HEK293 (cell line): Measurements from ENCODE around the gene PDE4A.

Experiments
- AEBP2 ChIP-seq: fragments of 450-650 bp; formaldehyde crosslinking; IDR thresholded peaks from 2 replicates; pipeline ENCODE4 v1.5.1; 2016; ENCODE audit warnings: missing biosample characterization, missing genetic modification characterization, borderline replicate concordance
- FEZF1 ChIP-seq: fragments of 450-650 bp; formaldehyde crosslinking; IDR thresholded peaks from 2 replicates; pipeline ENCODE4 v1.5.1; 2016; ENCODE audit warnings: missing biosample characterization, missing genetic modification characterization
- GFI1B ChIP-seq: fragments of 450-650 bp; formaldehyde crosslinking; IDR thresholded peaks from 2 replicates; pipeline ENCODE4 v1.5.1; 2016; ENCODE audit warnings: missing biosample characterization, missing genetic modification characterization
- GLIS1 ChIP-seq: fragments of 450-650 bp; formaldehyde crosslinking; IDR thresholded peaks from 2 replicates; pipeline ENCODE4 v1.5.1; 2016; ENCODE audit warnings: missing biosample characterization, missing genetic modification characterization
- KLF10 ChIP-seq: fragments of 450-650 bp; IDR thresholded peaks from 2 replicates; pipeline ENCODE4 v1.5.1; 2018; ENCODE audit warnings: missing biosample characterization, mild to moderate bottlenecking, missing genetic modification characterization
- KLF16 ChIP-seq: fragments of 450-650 bp; formaldehyde crosslinking; IDR thresholded peaks from 2 replicates; pipeline ENCODE4 v1.5.1; 2017; ENCODE audit warnings: missing biosample characterization, missing genetic modification characterization
- KLF9 ChIP-seq: fragments of 450-650 bp; formaldehyde crosslinking; IDR thresholded peaks from 2 replicates; pipeline ENCODE4 v1.5.1; 2016; ENCODE audit warnings: missing biosample characterization, missing genetic modification characterization, low read depth
- PRDM6 ChIP-seq: fragments of 450-650 bp; formaldehyde crosslinking; IDR thresholded peaks from 2 replicates; pipeline ENCODE4 v1.5.1; 2017; ENCODE audit warnings: missing biosample characterization, missing genetic modification characterization
- SP3 ChIP-seq: fragments of 450-650 bp; formaldehyde crosslinking; IDR thresholded peaks from 2 replicates; pipeline ENCODE4 v1.5.1; 2016; ENCODE audit warnings: missing biosample characterization, missing genetic modification characterization
- ZBTB1 ChIP-seq: fragments of 450-650 bp; formaldehyde crosslinking; IDR thresholded peaks from 2 replicates; pipeline ENCODE4 v1.5.1; 2016; ENCODE audit warnings: missing biosample characterization, missing genetic modification characterization
- ZBTB17 ChIP-seq: fragments of 450-650 bp; formaldehyde crosslinking; IDR thresholded peaks from 2 replicates; pipeline ENCODE4 v1.5.1; 2016; ENCODE audit warnings: missing biosample characterization, missing genetic modification characterization
- ZBTB26 ChIP-seq: fragments of 450-650 bp; formaldehyde crosslinking; optimal IDR thresholded peaks from 2 replicates; pipeline ENCODE3; 2016; ENCODE audit warnings: missing biosample characterization, mild to moderate bottlenecking, missing genetic modification characterization
- ZFHX2 ChIP-seq: fragments of 450-650 bp; formaldehyde crosslinking; conservative IDR thresholded peaks from 2 replicates; pipeline ENCODE4 v1.5.1; 2016; ENCODE audit warnings: missing biosample characterization, missing genetic modification characterization
- ZIC2 ChIP-seq: fragments of 450-650 bp; formaldehyde crosslinking; IDR thresholded peaks from 2 replicates; pipeline ENCODE4 v1.5.1; 2016; ENCODE audit warnings: missing biosample characterization, missing genetic modification characterization
- ZNF10 ChIP-seq: fragments of 450-650 bp; formaldehyde crosslinking; IDR thresholded peaks from 2 replicates; pipeline ENCODE4 v1.5.1; 2017; ENCODE audit warnings: missing biosample characterization, missing genetic modification characterization
- ZNF175 ChIP-seq: fragments of 450-650 bp; formaldehyde crosslinking; IDR thresholded peaks from 2 replicates; pipeline ENCODE4 v1.5.1; 2016; ENCODE audit warnings: missing biosample characterization, missing genetic modification characterization
- ZNF19 ChIP-seq: fragments of 450-650 bp; formaldehyde crosslinking; IDR thresholded peaks from 2 replicates; pipeline ENCODE4; 2016; ENCODE audit warnings: missing biosample characterization, missing genetic modification characterization, low read depth
- ZNF302 ChIP-seq: fragments of 450-650 bp; formaldehyde crosslinking; IDR thresholded peaks from 2 replicates; pipeline ENCODE4 v1.5.1; 2016; ENCODE audit warnings: missing biosample characterization, missing genetic modification characterization, low read depth
- ZNF335 ChIP-seq: fragments of 450-650 bp; formaldehyde crosslinking; conservative IDR thresholded peaks from 2 replicates; pipeline ENCODE4 v1.5.1; 2016; ENCODE audit warnings: missing biosample characterization, missing genetic modification characterization
- ZNF341 ChIP-seq: fragments of 450-650 bp; formaldehyde crosslinking; IDR thresholded peaks from 2 replicates; pipeline ENCODE4; 2016; ENCODE audit warnings: low read depth, missing biosample characterization, missing genetic modification characterization
- ZNF404 ChIP-seq: fragments of 450-650 bp; formaldehyde crosslinking; IDR thresholded peaks from 2 replicates; pipeline ENCODE4 v1.5.1; 2017; ENCODE audit warnings: missing biosample characterization, missing genetic modification characterization
- ZNF48 ChIP-seq: fragments of 450-650 bp; formaldehyde crosslinking; IDR thresholded peaks from 2 replicates; pipeline ENCODE4 v1.5.1; 2016; ENCODE audit warnings: missing biosample characterization, missing genetic modification characterization
- ZNF544 ChIP-seq: fragments of 450-650 bp; formaldehyde crosslinking; IDR thresholded peaks from 2 replicates; pipeline ENCODE4 v1.5.0; 2017; ENCODE audit warnings: missing biosample characterization, missing genetic modification characterization
- ZNF555 ChIP-seq: fragments of 450-650 bp; formaldehyde crosslinking; conservative IDR thresholded peaks from 2 replicates; pipeline ENCODE4 v1.5.1; 2017; ENCODE audit warnings: missing biosample characterization, mild to moderate bottlenecking, missing genetic modification characterization, inconsistent platforms
- ZNF558 ChIP-seq: fragments of 450-650 bp; formaldehyde crosslinking; IDR thresholded peaks from 2 replicates; pipeline ENCODE4 v1.5.1; 2016; ENCODE audit warnings: missing biosample characterization, missing genetic modification characterization
- ZNF600 ChIP-seq: fragments of 450-650 bp; formaldehyde crosslinking; IDR thresholded peaks from 2 replicates; pipeline ENCODE4 v1.5.1; 2016; ENCODE audit warnings: missing biosample characterization, missing genetic modification characterization
- ZNF639 ChIP-seq: fragments of 450-650 bp; formaldehyde crosslinking; IDR thresholded peaks from 2 replicates; pipeline ENCODE4 v1.5.1; 2016; ENCODE audit warnings: missing biosample characterization, missing genetic modification characterization
- ZNF837 ChIP-seq: fragments of 450-650 bp; formaldehyde crosslinking; IDR thresholded peaks from 2 replicates; pipeline ENCODE4 v1.5.1; 2016; ENCODE audit warnings: missing biosample characterization, missing genetic modification characterization
- ZXDB ChIP-seq: fragments of 450-650 bp; formaldehyde crosslinking; IDR thresholded peaks from 2 replicates; pipeline ENCODE4 v1.5.1; 2016; ENCODE audit warnings: missing biosample characterization, missing genetic modification characterization
- TF ChIP-seq, protein P1 (sequence below): fragments of 450-650 bp; formaldehyde crosslinking; IDR thresholded peaks from 2 replicates; pipeline ENCODE4 v1.5.1; 2016; ENCODE audit warnings: missing biosample characterization, missing genetic modification characterization
- TF ChIP-seq, protein P2 (sequence below): fragments of 450-650 bp; formaldehyde crosslinking; IDR thresholded peaks from 2 replicates; pipeline ENCODE4 v1.5.1; 2016; ENCODE audit warnings: missing biosample characterization, missing genetic modification characterization
- TF ChIP-seq, protein P3 (sequence below): fragments of 450-650 bp; formaldehyde crosslinking; IDR thresholded peaks from 2 replicates; pipeline ENCODE4 v1.5.1; 2017; ENCODE audit warnings: missing biosample characterization, missing genetic modification characterization

Gene PDE4A

GRCh38 chr19:10402441-10403038 lies 17.8 kb upstream of the PDE4A start (continued):
- no peak for TF ChIP-seq ZNF19 (tag by site-specific recombination)
- TF ChIP-seq, protein P1, sequence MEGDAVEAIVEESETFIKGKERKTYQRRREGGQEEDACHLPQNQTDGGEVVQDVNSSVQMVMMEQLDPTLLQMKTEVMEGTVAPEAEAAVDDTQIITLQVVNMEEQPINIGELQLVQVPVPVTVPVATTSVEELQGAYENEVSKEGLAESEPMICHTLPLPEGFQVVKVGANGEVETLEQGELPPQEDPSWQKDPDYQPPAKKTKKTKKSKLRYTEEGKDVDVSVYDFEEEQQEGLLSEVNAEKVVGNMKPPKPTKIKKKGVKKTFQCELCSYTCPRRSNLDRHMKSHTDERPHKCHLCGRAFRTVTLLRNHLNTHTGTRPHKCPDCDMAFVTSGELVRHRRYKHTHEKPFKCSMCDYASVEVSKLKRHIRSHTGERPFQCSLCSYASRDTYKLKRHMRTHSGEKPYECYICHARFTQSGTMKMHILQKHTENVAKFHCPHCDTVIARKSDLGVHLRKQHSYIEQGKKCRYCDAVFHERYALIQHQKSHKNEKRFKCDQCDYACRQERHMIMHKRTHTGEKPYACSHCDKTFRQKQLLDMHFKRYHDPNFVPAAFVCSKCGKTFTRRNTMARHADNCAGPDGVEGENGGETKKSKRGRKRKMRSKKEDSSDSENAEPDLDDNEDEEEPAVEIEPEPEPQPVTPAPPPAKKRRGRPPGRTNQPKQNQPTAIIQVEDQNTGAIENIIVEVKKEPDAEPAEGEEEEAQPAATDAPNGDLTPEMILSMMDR (tag by site-specific recombination): no peak
- no peak for TF ChIP-seq GLIS1 (tag by site-specific recombination)
- no peak for TF ChIP-seq ZNF302 (tag by site-specific recombination)
- no peak for TF ChIP-seq AEBP2 (tag by site-specific recombination)
- no peak for TF ChIP-seq ZNF341 (tag by site-specific recombination)
- no peak for TF ChIP-seq FEZF1 (tag by site-specific recombination)
- peak; percentile 39 for TF ChIP-seq ZFHX2
- TF ChIP-seq KLF9 (tag by site-specific recombination): peak; percentile 28; the same call in 1 of the 2 replicates
- no peak for TF ChIP-seq ZNF175 (tag by site-specific recombination)
- no peak for TF ChIP-seq ZIC2 (tag by site-specific recombination)
- TF ChIP-seq PRDM6 (tag by site-specific recombination): no peak
- TF ChIP-seq ZBTB17 (tag by site-specific recombination): peak; percentile 39; the same call in 1 of the 2 replicates
- no peak for TF ChIP-seq ZNF558
- no peak for TF ChIP-seq ZBTB1 (tag by site-specific recombination)
- peak; percentile 91 for TF ChIP-seq ZNF600 (tag by site-specific recombination)
- no peak for TF ChIP-seq ZBTB26
- no peak for TF ChIP-seq ZNF837 (tag by site-specific recombination)
- TF ChIP-seq ZNF544 (tag by site-specific recombination): no peak
- peak; percentile 88 for TF ChIP-seq ZXDB (tag by site-specific recombination)
- TF ChIP-seq, protein P2, sequence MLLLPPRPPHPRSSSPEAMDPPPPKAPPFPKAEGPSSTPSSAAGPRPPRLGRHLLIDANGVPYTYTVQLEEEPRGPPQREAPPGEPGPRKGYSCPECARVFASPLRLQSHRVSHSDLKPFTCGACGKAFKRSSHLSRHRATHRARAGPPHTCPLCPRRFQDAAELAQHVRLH (tag by site-specific recombination): peak; percentile 39; the same call in 1 of the 2 replicates
- TF ChIP-seq KLF10: no peak; the same call in 1 of the 2 replicates
- TF ChIP-seq ZNF639: no peak
- TF ChIP-seq KLF16: peak; percentile 24; the same call in 1 of the 2 replicates
- TF ChIP-seq ZNF335 (tag by site-specific recombination): no peak
- TF ChIP-seq ZNF404 (tag by site-specific recombination): no peak
- no peak for TF ChIP-seq ZNF555 (tag by site-specific recombination)
- TF ChIP-seq SP3 (tag by site-specific recombination): peak; percentile 16; the same call in 1 of the 2 replicates
- no peak for TF ChIP-seq ZNF48 (tag by site-specific recombination)
- no peak for TF ChIP-seq GFI1B (tag by site-specific recombination)
- TF ChIP-seq, protein P3, sequence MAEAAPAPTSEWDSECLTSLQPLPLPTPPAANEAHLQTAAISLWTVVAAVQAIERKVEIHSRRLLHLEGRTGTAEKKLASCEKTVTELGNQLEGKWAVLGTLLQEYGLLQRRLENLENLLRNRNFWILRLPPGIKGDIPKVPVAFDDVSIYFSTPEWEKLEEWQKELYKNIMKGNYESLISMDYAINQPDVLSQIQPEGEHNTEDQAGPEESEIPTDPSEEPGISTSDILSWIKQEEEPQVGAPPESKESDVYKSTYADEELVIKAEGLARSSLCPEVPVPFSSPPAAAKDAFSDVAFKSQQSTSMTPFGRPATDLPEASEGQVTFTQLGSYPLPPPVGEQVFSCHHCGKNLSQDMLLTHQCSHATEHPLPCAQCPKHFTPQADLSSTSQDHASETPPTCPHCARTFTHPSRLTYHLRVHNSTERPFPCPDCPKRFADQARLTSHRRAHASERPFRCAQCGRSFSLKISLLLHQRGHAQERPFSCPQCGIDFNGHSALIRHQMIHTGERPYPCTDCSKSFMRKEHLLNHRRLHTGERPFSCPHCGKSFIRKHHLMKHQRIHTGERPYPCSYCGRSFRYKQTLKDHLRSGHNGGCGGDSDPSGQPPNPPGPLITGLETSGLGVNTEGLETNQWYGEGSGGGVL (tag by site-specific recombination): 0 out of 2 replicates have a peak, but pooled peaks have one; percentile 6
- TF ChIP-seq ZNF10 (tag by site-specific recombination): no peak
